ENCODE measurements around the gene PWP1.

- TF ChIP-seq CTCF (IDR thresholded peaks at IDR 0.05; ENCODE audit: low read depth, low read length) (no peak), MAX (IDR thresholded peaks at IDR 0.05; ENCODE audit: low read depth, low read length) (no peak)
These were observed 7.9 kb upstream of the PWP1 start for GRCh38 chr12:107677671-107678070.

All from NB4 (cell line).